IMR-90 (cell line): ENCODE measurements around the gene PIEZO1. TPM values are rescaled to one million over a fixed set of nuclear protein-coding genes. Genes with fewer than 3 reads are reported as not detected.

ENCODE experiments used
- ATAC-seq: fragments of 200-7000 bp; cut with Tn5 transposase; 2 replicates; pipeline ENCODE4 v1.9.1; 2020; ENCODE audit warnings: low read depth, mild to moderate bottlenecking, moderate library complexity
- BruUV-seq: library from RNA; stranded (reverse); fragments of 400-500 nt; replicated peaks from 2 replicates; lab custom pipeline; 2021; lab: Mats Ljungman, UMichigan
- CTCF ChIA-PET: fragments of 300-600 bp; formaldehyde crosslinking; extraction: SDS; loops from one replicate; lab custom pipeline; 2021; ENCODE audit warnings: antibody characterized with exemption; lab: Yijun Ruan, JAX
- POLR2A ChIA-PET: fragments of 300-600 bp; sonication (Branson Sonifier 250); formaldehyde crosslinking; loops from one replicate; lab custom pipeline; 2022; ENCODE audit warnings: antibody characterized with exemption; ENCODE audit not compliant: unreplicated experiment; lab: Charles Lee
- DNase-seq: peaks from one replicate; pipeline ENCODE4 v3.0.0; 2013
- H2AFZ ChIP-seq: replicated peaks from 2 replicates; pipeline ENCODE3; 2013; ENCODE audit warnings: low read length, mild to moderate bottlenecking; ENCODE audit not compliant: poor library complexity
- H2AK5ac ChIP-seq: 2 replicates; pipeline ENCODE4 v1.6.1; 2013; ENCODE audit warnings: low read depth, low read length, inconsistent platforms
- H2AK9ac ChIP-seq: replicated peaks from 2 replicates; pipeline ENCODE3; 2013; ENCODE audit warnings: mild to moderate bottlenecking, low read depth, low read length, moderate library complexity; ENCODE audit not compliant: poor library complexity
- H2BK120ac ChIP-seq: 2 replicates; pipeline ENCODE4 v1.6.1; 2013; ENCODE audit warnings: low read depth, low read length, inconsistent platforms
- H2BK15ac ChIP-seq: 3 replicates; pipeline ENCODE4 v1.6.1; 2013; ENCODE audit warnings: low read depth, low read length, inconsistent platforms
- H2BK20ac ChIP-seq: 2 replicates; pipeline ENCODE4 v1.6.1; 2013; ENCODE audit warnings: low read depth, mild to moderate bottlenecking, inconsistent platforms, low read length, moderate library complexity
- H2BK5ac ChIP-seq: 2 replicates; pipeline ENCODE4 v1.6.1; 2013; ENCODE audit warnings: mild to moderate bottlenecking, low read depth, low read length, inconsistent platforms; ENCODE audit not compliant: poor library complexity, severe bottlenecking
- H3K14ac ChIP-seq: replicated peaks from 2 replicates; pipeline ENCODE4 v1.6.1; 2013; ENCODE audit warnings: low read depth, low read length, inconsistent platforms
- H3K18ac ChIP-seq: 2 replicates; pipeline ENCODE4 v1.6.1; 2013; ENCODE audit warnings: low read depth, low read length, control low read depth
- H3K23ac ChIP-seq: 2 replicates; pipeline ENCODE4 v1.6.1; 2013; ENCODE audit warnings: low read depth, low read length, inconsistent platforms
- H3K27ac ChIP-seq: 2 replicates; pipeline ENCODE4 v1.5.1; 2013; ENCODE audit warnings: mild to moderate bottlenecking, control low read depth, low read length; ENCODE audit not compliant: insufficient read depth
- H3K27me3 ChIP-seq: 2 replicates; pipeline ENCODE4 v1.6.1; 2013; ENCODE audit warnings: low read length; ENCODE audit not compliant: control insufficient read depth, insufficient read depth
- H3K36me3 ChIP-seq: 2 replicates; pipeline ENCODE4 v1.6.1; 2013; ENCODE audit warnings: low read length, mixed read lengths; ENCODE audit not compliant: control insufficient read depth, insufficient read depth
- H3K4ac ChIP-seq: 2 replicates; pipeline ENCODE4 v1.6.1; 2013; ENCODE audit warnings: low read depth, low read length, inconsistent platforms
- H3K4me1 ChIP-seq: 2 replicates; pipeline ENCODE4 v1.6.1; 2013; ENCODE audit warnings: low read length, mixed read lengths; ENCODE audit not compliant: control insufficient read depth, insufficient read depth
- H3K4me2 ChIP-seq: 2 replicates; pipeline ENCODE4 v1.6.1; 2013; ENCODE audit warnings: low read depth, mild to moderate bottlenecking, control low read depth, low read length, moderate library complexity
- H3K4me3 ChIP-seq: 2 replicates; pipeline ENCODE4 v1.5.1; 2013; ENCODE audit warnings: low read depth, mild to moderate bottlenecking, control low read depth, low read length, moderate library complexity; ENCODE audit not compliant: insufficient read depth
- H3K56ac ChIP-seq: 2 replicates; pipeline ENCODE4 v1.6.1; 2013; ENCODE audit warnings: low read length, inconsistent platforms; ENCODE audit not compliant: insufficient read depth; ENCODE audit errors: extremely low read depth
- H3K79me1 ChIP-seq, 2 experiments: 2 replicates each; pipeline ENCODE4 v1.6.1; 2013; ENCODE audit warnings: low read length in 2 of 2, inconsistent platforms in 1 of 2, low read depth in 1 of 2
- H3K9ac ChIP-seq: 2 replicates; pipeline ENCODE4 v1.6.1; 2013; ENCODE audit warnings: low read depth, low read length, control low read depth
- H3K9me1 ChIP-seq: 2 replicates; pipeline ENCODE4 v1.6.1; 2013; ENCODE audit warnings: low read length, inconsistent platforms; ENCODE audit not compliant: insufficient read depth
- H3K9me3 ChIP-seq: 2 replicates; pipeline ENCODE4 v1.6.1; 2013; ENCODE audit warnings: low read length; ENCODE audit not compliant: control insufficient read depth, insufficient read depth
- H4K20me1 ChIP-seq: 2 replicates; pipeline ENCODE4 v1.6.1; 2013; ENCODE audit warnings: low read length, inconsistent platforms; ENCODE audit not compliant: insufficient read depth
- H4K5ac ChIP-seq: 2 replicates; pipeline ENCODE4 v1.6.1; 2013; ENCODE audit warnings: mild to moderate bottlenecking, low read depth, low read length, control low read depth
- H4K8ac ChIP-seq, 2 experiments: 2 replicates each; pipeline ENCODE4 v1.6.1; 2013; ENCODE audit warnings: low read depth in 2 of 2, low read length in 2 of 2, control low read depth in 1 of 2, inconsistent platforms in 1 of 2
- H4K91ac ChIP-seq: 2 replicates; pipeline ENCODE4 v1.6.1; 2013; ENCODE audit warnings: low read depth, low read length, inconsistent platforms; ENCODE audit not compliant: insufficient read depth
- BHLHE40 ChIP-seq: fragments of 150-350 bp; IDR thresholded peaks from 2 replicates; pipeline ENCODE4 v1.6.1; 2016; ENCODE audit warnings: mild to moderate bottlenecking, low read depth, low read length
- MAFK ChIP-seq: IDR thresholded peaks from 2 replicates; pipeline ENCODE4 v1.6.1; 2012; ENCODE audit warnings: low read depth, low read length, improper control_type of control experiment
- MAZ ChIP-seq: IDR thresholded peaks from 2 replicates; pipeline ENCODE4 v1.6.1; 2012; ENCODE audit warnings: low read depth, mild to moderate bottlenecking, low read length, improper control_type of control experiment, moderate library complexity, borderline replicate concordance
- MXI1 ChIP-seq: IDR thresholded peaks from 2 replicates; pipeline ENCODE4 v1.6.1; 2012; ENCODE audit warnings: low read depth, mild to moderate bottlenecking, low read length, moderate library complexity, borderline replicate concordance
- RAD21 ChIP-seq: IDR thresholded peaks from 2 replicates; pipeline ENCODE4 v1.6.1; 2012; ENCODE audit warnings: low read length, improper control_type of control experiment
- RCOR1 ChIP-seq: IDR thresholded peaks from 2 replicates; pipeline ENCODE4 v1.6.1; 2012; ENCODE audit warnings: mild to moderate bottlenecking, low read length, improper control_type of control experiment; ENCODE audit not compliant: insufficient replicate concordance
- SMC3 ChIP-seq: fragments of 150-350 bp; IDR thresholded peaks from 2 replicates; pipeline ENCODE4 v1.6.1; 2016; ENCODE audit warnings: low read depth, mild to moderate bottlenecking, antibody characterized with exemption, low read length, moderate library complexity
- WGBS, 2 experiments: methylation state at CpG; one replicate each; pipeline versions ENCODE4 v1.1.5 to v1.1.7; 2013; ENCODE audit warnings: missing lambda C conversion rate in 2 of 2; ENCODE audit not compliant: insufficient read length in 1 of 2; ENCODE audit errors: extremely low coverage in 2 of 2; 5-methylcytosine and 5-hydroxymethylcytosine counted together
- dilution Hi-C: fragments of 300-500 bp; cut with HindIII; formaldehyde crosslinking; loops from one replicate; pipeline ENCODE4 v1.14.3; 2018; ENCODE audit warnings: low sequenced_read_pairs; ENCODE audit not compliant: unreplicated experiment
- in situ Hi-C: fragments of 300-500 bp; cut with MboI; formaldehyde crosslinking; loops from 3 replicates; pipeline ENCODE4 v1.14.3; 2019; ENCODE audit warnings: low sequenced_read_pairs, inconsistent platforms, mixed read lengths
- intact Hi-C: fragments of 100-400 bp; cut with micrococcal nuclease; formaldehyde crosslinking; loops from 2 replicates; pipeline ENCODE4 v1.10.0; 2022
- polyA plus RNA-seq, 3 experiments: library from polyadenylated mRNA; depleted of rRNA; stranded (reverse); fragments of >200 nt; gene quantifications; 2 replicates each; pipeline ENCODE4 v1.2.3, GENCODE V29; 2012; ENCODE audit warnings: low replicate concordance in 1 of 3
- total RNA-seq: library from RNA; depleted of rRNA; stranded (reverse); fragments of >200 nt; gene quantifications from 2 replicates; pipeline ENCODE4 v1.2.3, GENCODE V29; 2012
- TF ChIP-seq, protein P1 (sequence below): fragments of 150-350 bp; IDR thresholded peaks from 2 replicates; pipeline ENCODE4 v1.6.1; 2017; ENCODE audit warnings: mild to moderate bottlenecking, antibody characterized with exemption, low read length, low read depth
- TF ChIP-seq, protein P2 (sequence below): conservative IDR thresholded peaks from 2 replicates; pipeline ENCODE4 v1.5.1; 2012; ENCODE audit warnings: mild to moderate bottlenecking, low read depth, low read length, improper control_type of control experiment
- TF ChIP-seq, protein P3 (sequence below): fragments of 150-350 bp; IDR thresholded peaks from 2 replicates; pipeline ENCODE4 v1.6.1; 2016; ENCODE audit warnings: low read depth, mild to moderate bottlenecking, low read length, moderate library complexity, borderline replicate concordance

The PIEZO1 gene
- total and polyA plus RNA-seq, 2 of the 4 experiments (the other 2 are of a cell fraction) = 36.2 to 372 TPM

DNA sequence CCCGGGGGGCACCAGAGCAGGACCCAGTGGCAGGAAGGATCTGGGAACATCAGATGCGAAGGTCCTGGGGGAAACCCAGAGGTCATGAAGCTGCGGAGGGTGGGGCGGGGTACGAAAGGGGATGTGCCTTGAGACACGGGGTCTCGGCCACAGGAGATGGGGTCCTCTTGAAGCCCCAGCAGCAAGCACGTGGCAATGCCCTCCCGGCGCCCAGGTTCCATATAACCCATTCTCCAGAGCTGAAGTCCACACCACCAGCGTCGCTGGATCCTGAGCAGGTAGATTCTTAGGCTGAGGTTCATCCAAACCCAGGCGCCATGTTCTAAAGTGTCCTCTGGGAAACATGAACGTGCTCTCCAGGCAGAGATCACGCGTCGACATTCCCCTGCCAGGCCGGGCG, 20.9 kb downstream of the PIEZO1 start:
- Histone ChIP-seq H3K9ac (no peak overlapping the region), H3K79me1 (peaks cover 11 to 97% of the 10 kb centered on the region in 2 experiments; a peak in 3 of 4 replicates), H2BK5ac (no peak overlapping the region), H3K27ac (no peak overlapping the region), H2AK9ac (no peak overlapping the region), H4K20me1 (peaks cover 100% of the 10 kb centered on the region), H2BK15ac (no peak overlapping the region), H2AFZ (no peak overlapping the region), H2AK5ac (0 out of 2 replicates have a peak overlapping the region, but pooled peaks have one; percentile 37), H3K4me2 (no peak overlapping the region), H4K5ac (no peak overlapping the region), H3K9me3 (no peaks in the 10 kb centered on the region), H4K91ac (no peak overlapping the region), H3K4me1 (peaks cover 39% of the 10 kb centered on the region), H4K8ac (no peak overlapping the region), H3K9me1 (peaks cover 30% of the 10 kb centered on the region), H3K18ac (no peak overlapping the region), H2BK120ac (no peak overlapping the region), H2BK20ac (no peak overlapping the region), H3K23ac (no peak overlapping the region), H3K56ac (no peak overlapping the region), H3K4me3 (no peak overlapping the region), H3K14ac (no peak overlapping the region), H3K36me3 (peaks cover 8% of the 10 kb centered on the region), H3K27me3 (no peaks in the 10 kb centered on the region), H3K4ac (no peak overlapping the region)
- intact Hi-C loops = no loop called here
- ATAC-seq = no peak
- BruUV-seq = no TSS peak
- dilution Hi-C loops = no loop called here
- DNase-seq = no peak
- TF ChIP-seq, protein P1, sequence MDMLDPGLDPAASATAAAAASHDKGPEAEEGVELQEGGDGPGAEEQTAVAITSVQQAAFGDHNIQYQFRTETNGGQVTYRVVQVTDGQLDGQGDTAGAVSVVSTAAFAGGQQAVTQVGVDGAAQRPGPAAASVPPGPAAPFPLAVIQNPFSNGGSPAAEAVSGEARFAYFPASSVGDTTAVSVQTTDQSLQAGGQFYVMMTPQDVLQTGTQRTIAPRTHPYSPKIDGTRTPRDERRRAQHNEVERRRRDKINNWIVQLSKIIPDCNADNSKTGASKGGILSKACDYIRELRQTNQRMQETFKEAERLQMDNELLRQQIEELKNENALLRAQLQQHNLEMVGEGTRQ = no peak
- TF ChIP-seq MAZ (no peak), SMC3 (no peak), MAFK (no peak), RAD21 (no peak), RCOR1 (no peak), MXI1 (no peak), BHLHE40 (no peak)
- TF ChIP-seq, protein P2, sequence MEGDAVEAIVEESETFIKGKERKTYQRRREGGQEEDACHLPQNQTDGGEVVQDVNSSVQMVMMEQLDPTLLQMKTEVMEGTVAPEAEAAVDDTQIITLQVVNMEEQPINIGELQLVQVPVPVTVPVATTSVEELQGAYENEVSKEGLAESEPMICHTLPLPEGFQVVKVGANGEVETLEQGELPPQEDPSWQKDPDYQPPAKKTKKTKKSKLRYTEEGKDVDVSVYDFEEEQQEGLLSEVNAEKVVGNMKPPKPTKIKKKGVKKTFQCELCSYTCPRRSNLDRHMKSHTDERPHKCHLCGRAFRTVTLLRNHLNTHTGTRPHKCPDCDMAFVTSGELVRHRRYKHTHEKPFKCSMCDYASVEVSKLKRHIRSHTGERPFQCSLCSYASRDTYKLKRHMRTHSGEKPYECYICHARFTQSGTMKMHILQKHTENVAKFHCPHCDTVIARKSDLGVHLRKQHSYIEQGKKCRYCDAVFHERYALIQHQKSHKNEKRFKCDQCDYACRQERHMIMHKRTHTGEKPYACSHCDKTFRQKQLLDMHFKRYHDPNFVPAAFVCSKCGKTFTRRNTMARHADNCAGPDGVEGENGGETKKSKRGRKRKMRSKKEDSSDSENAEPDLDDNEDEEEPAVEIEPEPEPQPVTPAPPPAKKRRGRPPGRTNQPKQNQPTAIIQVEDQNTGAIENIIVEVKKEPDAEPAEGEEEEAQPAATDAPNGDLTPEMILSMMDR = no peak
- TF ChIP-seq, protein P3, sequence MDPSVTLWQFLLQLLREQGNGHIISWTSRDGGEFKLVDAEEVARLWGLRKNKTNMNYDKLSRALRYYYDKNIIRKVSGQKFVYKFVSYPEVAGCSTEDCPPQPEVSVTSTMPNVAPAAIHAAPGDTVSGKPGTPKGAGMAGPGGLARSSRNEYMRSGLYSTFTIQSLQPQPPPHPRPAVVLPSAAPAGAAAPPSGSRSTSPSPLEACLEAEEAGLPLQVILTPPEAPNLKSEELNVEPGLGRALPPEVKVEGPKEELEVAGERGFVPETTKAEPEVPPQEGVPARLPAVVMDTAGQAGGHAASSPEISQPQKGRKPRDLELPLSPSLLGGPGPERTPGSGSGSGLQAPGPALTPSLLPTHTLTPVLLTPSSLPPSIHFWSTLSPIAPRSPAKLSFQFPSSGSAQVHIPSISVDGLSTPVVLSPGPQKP = no peak
- in situ Hi-C loops = no loop called here
- POLR2A ChIA-PET = interaction anchor here (0.7 kb wide), 1 partner anchor 8 kb away, joined by 3 read pairs; no protein-coding TSS in a partner anchor
- CTCF ChIA-PET = interaction anchor here (1.0 kb wide), 1 partner anchor 27 kb away, joined by 3 read pairs; no protein-coding TSS in a partner anchor
- WGBS, 2 experiments = 96% methylated on average over 19 of the region's 19 CpGs; no CpG with 5 or more reads in 1 of the 2 experiments
